22Rv1 (cell line): Measurements from ENCODE around the gene HECTD1.

ENCODE experiments used
- CTCF ChIP-seq: fragments of 450-650 bp; IDR thresholded peaks from 2 replicates; pipeline ENCODE4 v1.5.1; 2017; ENCODE audit warnings: mild to moderate bottlenecking
- ZFX ChIP-seq: fragments of 450-650 bp; IDR thresholded peaks from 2 replicates; pipeline ENCODE4 v1.6.1; 2017; ENCODE audit warnings: antibody characterized with exemption, borderline replicate concordance

GRCh38 chr14:31161274-31161673 lies 46.3 kb downstream of the HECTD1 start:
- TF ChIP-seq CTCF (no peak), ZFX (no peak)
